H9 (cell line): Measurements from ENCODE around the gene TEX2. TPM values are rescaled to one million over a fixed set of nuclear protein-coding genes. Genes with fewer than 3 reads are reported as not detected.

ENCODE experiments used
- DNase-seq: peaks from one replicate; pipeline ENCODE4 v3.0.0-alpha.2; 2017
- H2AFZ ChIP-seq: one replicate; pipeline ENCODE4 v1.6.1; 2013; ENCODE audit warnings: mild to moderate bottlenecking, low read length, control low read depth, moderate library complexity
- H2AK5ac ChIP-seq: 2 replicates; pipeline ENCODE4 v1.6.1; 2013; ENCODE audit warnings: low read length, control low read depth, mixed read lengths; ENCODE audit not compliant: insufficient read length
- H2BK120ac ChIP-seq: one replicate; pipeline ENCODE4 v1.6.1; 2013; ENCODE audit warnings: low read depth, mild to moderate bottlenecking, low read length, control low read depth, inconsistent platforms; ENCODE audit not compliant: poor library complexity, severe bottlenecking
- H2BK12ac ChIP-seq: 2 replicates; pipeline ENCODE4 v1.6.1; 2013; ENCODE audit warnings: low read length, control low read depth, mixed read lengths, low read depth; ENCODE audit not compliant: insufficient read length
- H2BK15ac ChIP-seq: 2 replicates; pipeline ENCODE4 v1.6.1; 2013; ENCODE audit warnings: low read depth, low read length, control low read depth
- H2BK20ac ChIP-seq: one replicate; pipeline ENCODE4 v1.6.1; 2013; ENCODE audit warnings: low read depth, mild to moderate bottlenecking, low read length, control low read depth, inconsistent platforms; ENCODE audit not compliant: poor library complexity, severe bottlenecking
- H2BK5ac ChIP-seq: 2 replicates; pipeline ENCODE4 v1.6.1; 2013; ENCODE audit warnings: low read length, control low read depth, mixed read lengths; ENCODE audit not compliant: insufficient read length
- H3K14ac ChIP-seq: 2 replicates; pipeline ENCODE4 v1.6.1; 2013; ENCODE audit warnings: low read length, control low read depth; ENCODE audit not compliant: insufficient read depth
- H3K18ac ChIP-seq: 2 replicates; pipeline ENCODE4 v1.6.1; 2013; ENCODE audit warnings: low read depth, mild to moderate bottlenecking, mixed read lengths, low read length, control low read depth; ENCODE audit not compliant: insufficient read length
- H3K23ac ChIP-seq: 2 replicates; pipeline ENCODE4 v1.6.1; 2013; ENCODE audit warnings: low read length, control low read depth, mixed read lengths, low read depth; ENCODE audit not compliant: insufficient read length
- H3K23me2 ChIP-seq: 2 replicates; pipeline ENCODE4 v1.6.1; 2013; ENCODE audit warnings: low read depth, mild to moderate bottlenecking, mixed read lengths, low read length, control low read depth; ENCODE audit not compliant: insufficient read length, poor library complexity, severe bottlenecking
- H3K27ac ChIP-seq: 2 replicates; pipeline ENCODE4 v1.5.1; 2013; ENCODE audit warnings: low read length, control low read depth, mixed read lengths, low read depth; ENCODE audit not compliant: insufficient read length
- H3K27me3 ChIP-seq: 2 replicates; pipeline ENCODE4 v1.6.1; 2013; ENCODE audit warnings: low read length, control low read depth, inconsistent platforms; ENCODE audit not compliant: insufficient read depth
- H3K4ac ChIP-seq: 2 replicates; pipeline ENCODE4 v1.6.1; 2013; ENCODE audit warnings: low read depth, mild to moderate bottlenecking, control low read depth, inconsistent platforms, low read length, moderate library complexity
- H3K4me1 ChIP-seq: 2 replicates; pipeline ENCODE4 v1.6.1; 2013; ENCODE audit warnings: low read length, control low read depth, inconsistent platforms; ENCODE audit not compliant: insufficient read depth
- H3K4me2 ChIP-seq: 2 replicates; pipeline ENCODE4 v1.6.1; 2013; ENCODE audit warnings: low read length, control low read depth, mixed read lengths; ENCODE audit not compliant: insufficient read length, insufficient read depth
- H3K56ac ChIP-seq: 2 replicates; pipeline ENCODE4 v1.6.1; 2013; ENCODE audit warnings: low read depth, mild to moderate bottlenecking, mixed read lengths, low read length, control low read depth; ENCODE audit not compliant: insufficient read length
- H3K79me1 ChIP-seq: 2 replicates; pipeline ENCODE4 v1.6.1; 2013; ENCODE audit warnings: low read depth, mild to moderate bottlenecking, moderate library complexity, low read length, control low read depth, inconsistent platforms; ENCODE audit not compliant: insufficient read depth, poor library complexity, severe bottlenecking
- H3K79me2 ChIP-seq: 2 replicates; pipeline ENCODE4 v1.6.1; 2013; ENCODE audit warnings: low read length, control low read depth, inconsistent platforms; ENCODE audit not compliant: insufficient read depth
- H3K9ac ChIP-seq: 2 replicates; pipeline ENCODE4 v1.6.1; 2013; ENCODE audit warnings: low read length, control low read depth, mixed read lengths; ENCODE audit not compliant: insufficient read length; ENCODE audit errors: extremely low read depth
- H3K9me3 ChIP-seq: one replicate; pipeline ENCODE4 v1.6.1; 2013; ENCODE audit warnings: low read depth, low read length, inconsistent platforms; ENCODE audit not compliant: control insufficient read depth
- H3T11ph ChIP-seq: one replicate; pipeline ENCODE4 v1.6.1; 2013; ENCODE audit warnings: mild to moderate bottlenecking, low read length, control low read depth, inconsistent platforms
- H4K20me1 ChIP-seq: one replicate; pipeline ENCODE4 v1.6.1; 2013; ENCODE audit not compliant: control insufficient read depth, insufficient read length, insufficient read depth
- H4K5ac ChIP-seq: 2 replicates; pipeline ENCODE4 v1.6.1; 2013; ENCODE audit warnings: low read depth, mild to moderate bottlenecking, mixed read lengths, low read length, control low read depth; ENCODE audit not compliant: insufficient read length
- H4K8ac ChIP-seq: replicated peaks from 2 replicates; pipeline ENCODE4 v1.6.1; 2013; ENCODE audit warnings: low read length, control low read depth, mixed read lengths, low read depth; ENCODE audit not compliant: insufficient read length
- H4K91ac ChIP-seq: 2 replicates; pipeline ENCODE4 v1.6.1; 2013; ENCODE audit warnings: low read depth, mild to moderate bottlenecking, moderate library complexity, mixed read lengths, low read length, control low read depth; ENCODE audit not compliant: insufficient read length
- H3K27ac Mint-ChIP-seq, 3 experiments: 2 replicates in 2 of 3; 3 replicates in 1 of 3; pipeline ENCODE4 v1.8.0; 2020 to 2021; ENCODE audit warnings: mixed read lengths in 3 of 3, mild to moderate bottlenecking in 1 of 3, moderate library complexity in 1 of 3
- H3K27me3 Mint-ChIP-seq: 2 replicates; pipeline ENCODE4 v1.8.0; 2021; ENCODE audit warnings: low read depth, mild to moderate bottlenecking, moderate library complexity, mixed read lengths
- H3K36me3 Mint-ChIP-seq, 3 experiments: 2 replicates in 2 of 3; 3 replicates in 1 of 3; pipeline ENCODE4 v1.8.0; 2020 to 2021; ENCODE audit warnings: low read depth in 3 of 3, mixed read lengths in 3 of 3; ENCODE audit not compliant: insufficient read depth in 1 of 3
- H3K4me1 Mint-ChIP-seq, 2 experiments: 2 replicates each; pipeline ENCODE4 v1.8.0; 2020; ENCODE audit warnings: mixed read lengths in 2 of 2
- H3K4me3 Mint-ChIP-seq, 2 experiments: 2 replicates in 1 of 2; 3 replicates in 1 of 2; pipeline ENCODE4 v1.8.0; 2020 to 2021; ENCODE audit warnings: mild to moderate bottlenecking in 2 of 2, mixed read lengths in 2 of 2, moderate library complexity in 1 of 2
- H3K9me3 Mint-ChIP-seq, 2 experiments: 2 replicates in 1 of 2; 3 replicates in 1 of 2; pipeline ENCODE4 v1.8.0; 2020; ENCODE audit warnings: mild to moderate bottlenecking in 2 of 2, mixed read lengths in 2 of 2, moderate library complexity in 1 of 2
- WGBS: extraction: QIAGEN DNeasy Blood & Tissue Kit; methylation state at CpG from one replicate; pipeline ENCODE4 v1.1.7; 2013; ENCODE audit warnings: missing lambda C conversion rate, low lambda C conversion rate, mixed read lengths; ENCODE audit not compliant: insufficient read length; ENCODE audit errors: extremely low coverage; 5-methylcytosine and 5-hydroxymethylcytosine counted together
- total RNA-seq: library from RNA; stranded (reverse); gene quantifications from 2 replicates; pipeline ENCODE4 v1.2.1, GENCODE V29; 2021
- TF ChIP-seq, protein P1 (sequence below): fragments of 200-600 bp; sonication (generic); conservative IDR thresholded peaks from 3 replicates; pipeline ENCODE4 v1.8.0; 2021; ENCODE audit warnings: antibody characterized with exemption, mild to moderate bottlenecking

TEX2 gene
- total RNA-seq, 1 experiment from 2014 or later = 12.2 TPM

DNA sequence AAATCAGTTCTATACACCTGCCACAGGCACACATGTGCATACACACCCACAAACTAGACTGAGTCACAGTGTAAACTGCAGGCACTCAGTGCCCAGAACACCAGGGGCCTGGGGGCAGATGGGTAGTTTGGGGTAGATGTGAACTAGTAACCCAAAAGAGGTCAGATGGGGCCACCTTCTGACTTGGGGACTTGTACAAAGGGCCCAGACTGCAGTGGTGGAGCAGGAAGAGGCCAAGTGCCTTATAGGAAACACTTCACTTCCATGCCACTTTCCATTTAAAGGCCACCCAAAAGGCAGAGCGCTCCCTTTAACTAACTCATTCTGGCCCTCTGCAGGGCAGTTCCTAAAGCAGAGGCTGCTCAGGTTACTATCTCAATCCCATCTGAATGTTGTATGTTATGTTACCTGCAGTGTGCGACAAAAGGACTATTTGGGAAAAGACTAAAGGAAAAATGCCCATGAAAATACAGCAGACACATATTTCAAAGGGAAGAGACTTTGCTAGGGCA lies 105.3 kb downstream of the TEX2 start:
- H3T11ph ChIP-seq = no peak overlapping the region
- H3K4me1 Mint-ChIP-seq = peaks cover 26 to 29% of the 10 kb centered on the region in 2 experiments
- H4K5ac ChIP-seq = no peak overlapping the region
- peak overlapping the region in 1 of 3 experiments; percentile 28; a peak in 2 of 7 replicates for H3K27ac Mint-ChIP-seq
- no peaks in the 10 kb centered on the region for H4K20me1 ChIP-seq
- H3K56ac ChIP-seq = no peak overlapping the region
- no peak overlapping the region for H3K23ac ChIP-seq
- no peak overlapping the region for H3K4ac ChIP-seq
- H3K4me2 ChIP-seq = no peak overlapping the region
- H3K79me2 ChIP-seq = no peaks in the 10 kb centered on the region
- TF ChIP-seq, protein P1, sequence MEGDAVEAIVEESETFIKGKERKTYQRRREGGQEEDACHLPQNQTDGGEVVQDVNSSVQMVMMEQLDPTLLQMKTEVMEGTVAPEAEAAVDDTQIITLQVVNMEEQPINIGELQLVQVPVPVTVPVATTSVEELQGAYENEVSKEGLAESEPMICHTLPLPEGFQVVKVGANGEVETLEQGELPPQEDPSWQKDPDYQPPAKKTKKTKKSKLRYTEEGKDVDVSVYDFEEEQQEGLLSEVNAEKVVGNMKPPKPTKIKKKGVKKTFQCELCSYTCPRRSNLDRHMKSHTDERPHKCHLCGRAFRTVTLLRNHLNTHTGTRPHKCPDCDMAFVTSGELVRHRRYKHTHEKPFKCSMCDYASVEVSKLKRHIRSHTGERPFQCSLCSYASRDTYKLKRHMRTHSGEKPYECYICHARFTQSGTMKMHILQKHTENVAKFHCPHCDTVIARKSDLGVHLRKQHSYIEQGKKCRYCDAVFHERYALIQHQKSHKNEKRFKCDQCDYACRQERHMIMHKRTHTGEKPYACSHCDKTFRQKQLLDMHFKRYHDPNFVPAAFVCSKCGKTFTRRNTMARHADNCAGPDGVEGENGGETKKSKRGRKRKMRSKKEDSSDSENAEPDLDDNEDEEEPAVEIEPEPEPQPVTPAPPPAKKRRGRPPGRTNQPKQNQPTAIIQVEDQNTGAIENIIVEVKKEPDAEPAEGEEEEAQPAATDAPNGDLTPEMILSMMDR = no peak; the same call in 2 of the 3 replicates
- H3K9me3 ChIP-seq = no peaks in the 10 kb centered on the region
- no peak overlapping the region for H3K4me3 Mint-ChIP-seq
- H4K91ac ChIP-seq = no peak overlapping the region
- H4K8ac ChIP-seq = no peak overlapping the region
- no peak overlapping the region for H3K18ac ChIP-seq
- H3K36me3 Mint-ChIP-seq = peaks cover 0 to 6% (median 0%) of the 10 kb centered on the region in 3 experiments; a peak in 4 of 7 replicates
- H3K27ac ChIP-seq = no peak overlapping the region
- no CpG with 5 or more reads among the region's 2 CpGs for WGBS
- no peak overlapping the region for H2BK120ac ChIP-seq
- H2BK20ac ChIP-seq = no peak overlapping the region
- no peaks in the 10 kb centered on the region for H3K27me3 Mint-ChIP-seq
- H2BK5ac ChIP-seq = no peak overlapping the region
- H2BK15ac ChIP-seq = no peak overlapping the region
- H3K9me3 Mint-ChIP-seq = no peaks in the 10 kb centered on the region
- H3K9ac ChIP-seq = no peak overlapping the region
- peaks cover 3% of the 10 kb centered on the region for H3K4me1 ChIP-seq
- no peak for DNase-seq
- no peak overlapping the region for H2AFZ ChIP-seq
- no peaks in the 10 kb centered on the region for H3K79me1 ChIP-seq
- no peak overlapping the region for H2AK5ac ChIP-seq
- no peak overlapping the region for H3K14ac ChIP-seq
- no peak overlapping the region for H2BK12ac ChIP-seq
- no peaks in the 10 kb centered on the region for H3K23me2 ChIP-seq
- H3K27me3 ChIP-seq = no peaks in the 10 kb centered on the region
